Peyer's patch (tissue), 4 donors: ENCODE measurements around the gene ILKAP.

Experiments used
- POLR2A ChIP-seq, 2 donors: fragments of 450-650 bp; IDR thresholded peaks; one replicate each; pipeline ENCODE4 v1.5.1; 2017; ENCODE audit warnings: antibody characterized with exemption in 2 of 2, mild to moderate bottlenecking in 2 of 2, moderate library complexity in 2 of 2
- TF ChIP-seq, protein P1 (sequence below), 6 experiments: fragments of 450-650 bp in 4 of 6; fragments of 200-600 bp in 2 of 6; sonication (generic) in 1 of 6; IDR thresholded peaks; one replicate each; pipeline ENCODE4 v1.5.1; 2017 to 2019; ENCODE audit warnings: antibody characterized with exemption in 6 of 6, mild to moderate bottlenecking in 3 of 6, moderate library complexity in 1 of 6

- TF ChIP-seq, protein P1, sequence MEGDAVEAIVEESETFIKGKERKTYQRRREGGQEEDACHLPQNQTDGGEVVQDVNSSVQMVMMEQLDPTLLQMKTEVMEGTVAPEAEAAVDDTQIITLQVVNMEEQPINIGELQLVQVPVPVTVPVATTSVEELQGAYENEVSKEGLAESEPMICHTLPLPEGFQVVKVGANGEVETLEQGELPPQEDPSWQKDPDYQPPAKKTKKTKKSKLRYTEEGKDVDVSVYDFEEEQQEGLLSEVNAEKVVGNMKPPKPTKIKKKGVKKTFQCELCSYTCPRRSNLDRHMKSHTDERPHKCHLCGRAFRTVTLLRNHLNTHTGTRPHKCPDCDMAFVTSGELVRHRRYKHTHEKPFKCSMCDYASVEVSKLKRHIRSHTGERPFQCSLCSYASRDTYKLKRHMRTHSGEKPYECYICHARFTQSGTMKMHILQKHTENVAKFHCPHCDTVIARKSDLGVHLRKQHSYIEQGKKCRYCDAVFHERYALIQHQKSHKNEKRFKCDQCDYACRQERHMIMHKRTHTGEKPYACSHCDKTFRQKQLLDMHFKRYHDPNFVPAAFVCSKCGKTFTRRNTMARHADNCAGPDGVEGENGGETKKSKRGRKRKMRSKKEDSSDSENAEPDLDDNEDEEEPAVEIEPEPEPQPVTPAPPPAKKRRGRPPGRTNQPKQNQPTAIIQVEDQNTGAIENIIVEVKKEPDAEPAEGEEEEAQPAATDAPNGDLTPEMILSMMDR (IDR thresholded peaks at IDR 0.05) = no peak
- no peak for TF ChIP-seq POLR2A (IDR thresholded peaks at IDR 0.05)
These were observed 76.1 kb downstream of the ILKAP start for GRCh38 chr2:238127165-238128060.
